GM19025 (cell line): ENCODE results near the gene TBC1D8.

ENCODE experiments used
- ATAC-seq: cut with Tn5 transposase; IDR thresholded peaks from one replicate; pipeline ENCODE4 v1.9.1; 2021; ENCODE audit warnings: mild to moderate bottlenecking, low read depth, moderate library complexity; ENCODE audit not compliant: unreplicated experiment

The TBC1D8 gene

DNA sequence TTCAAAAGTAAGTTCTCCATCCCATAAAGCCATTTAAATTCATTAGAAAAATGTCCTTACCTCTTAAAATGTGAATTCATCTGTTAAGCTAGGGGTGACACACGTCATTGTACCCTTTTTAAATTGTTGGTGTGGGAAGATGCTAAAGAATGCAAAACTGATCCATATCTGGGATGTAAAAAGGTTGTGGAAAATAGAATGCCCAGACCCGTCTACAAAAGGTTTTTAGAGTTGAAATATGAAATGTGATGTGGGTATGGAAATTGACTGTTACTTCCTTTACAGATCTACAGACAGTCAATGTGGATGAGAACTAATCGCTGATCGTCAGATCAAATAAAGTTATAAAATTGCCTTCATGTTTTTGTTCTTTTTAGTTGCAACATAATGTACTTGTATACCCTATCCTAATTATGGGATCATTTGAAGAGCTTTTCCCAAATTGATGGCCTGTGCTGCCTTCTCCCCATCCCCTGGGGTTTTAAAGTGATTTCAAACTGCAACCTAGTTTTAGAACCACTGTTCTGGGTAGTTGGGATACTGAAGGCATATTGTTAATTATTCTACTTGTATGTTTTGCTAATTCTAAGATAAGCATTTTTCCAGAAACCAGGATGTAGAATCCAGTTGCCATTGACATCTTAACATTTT, 145.0 kb downstream of the TBC1D8 start:
- ATAC-seq, result no peak

DNA sequence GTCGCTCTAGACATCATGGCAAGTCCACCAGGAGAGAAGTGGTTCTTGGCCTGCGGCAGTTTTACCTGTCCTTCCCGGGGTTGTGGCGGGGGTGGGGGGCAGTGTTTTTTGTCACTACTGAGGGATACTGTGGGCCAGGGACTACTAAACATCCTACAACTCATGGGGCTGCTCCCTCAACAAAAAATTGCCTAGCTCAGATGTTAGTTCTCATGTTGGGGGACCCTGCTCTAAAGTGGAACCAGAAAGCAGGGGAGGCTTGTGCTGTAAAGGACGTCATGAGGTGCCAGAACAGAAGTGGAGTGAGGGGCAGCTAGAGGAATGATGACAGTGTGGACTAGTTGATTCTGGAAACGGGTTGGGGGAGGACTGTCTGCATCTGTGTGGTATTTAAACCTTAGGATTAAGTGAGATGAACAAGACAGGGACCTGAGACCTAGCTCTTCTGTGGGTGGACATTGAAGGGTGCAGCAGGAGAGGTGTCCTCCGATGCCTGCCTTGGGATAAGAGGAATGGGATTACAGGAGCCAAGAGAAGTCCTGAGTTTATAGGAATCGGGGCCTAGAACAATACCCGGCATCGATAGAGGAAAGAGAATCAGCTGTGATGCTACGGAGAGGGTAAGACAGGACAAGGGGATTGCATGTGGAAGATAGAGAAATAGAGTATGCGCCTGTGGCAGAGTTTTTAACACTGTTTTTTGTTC, 146.4 kb downstream of the TBC1D8 start:
- ATAC-seq, result no peak

DNA sequence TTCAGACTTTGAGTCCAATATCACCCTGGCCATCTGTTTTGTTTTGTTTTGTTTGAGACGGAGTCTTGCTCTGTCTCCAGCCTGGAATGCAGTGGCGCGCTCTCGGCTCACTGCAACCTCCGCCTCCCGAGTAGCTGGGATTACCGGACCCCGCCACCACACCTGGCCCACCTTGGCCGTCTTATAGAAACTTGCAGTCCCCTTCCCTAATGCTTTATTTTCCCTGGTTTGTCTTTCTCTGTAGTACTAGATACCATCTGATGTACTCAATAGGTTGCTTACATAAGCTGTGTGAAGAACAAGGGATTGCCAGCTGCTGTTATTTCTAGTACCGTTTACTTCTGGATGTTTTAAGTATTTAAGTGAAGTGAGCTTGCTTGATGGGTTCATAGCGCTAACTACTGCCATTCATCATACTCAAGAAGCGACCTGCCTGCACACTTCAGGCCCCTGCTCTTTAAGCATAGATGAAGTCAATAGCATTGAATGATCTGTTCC, 147.9 kb downstream of the TBC1D8 start:
- ATAC-seq, result no peak

DNA sequence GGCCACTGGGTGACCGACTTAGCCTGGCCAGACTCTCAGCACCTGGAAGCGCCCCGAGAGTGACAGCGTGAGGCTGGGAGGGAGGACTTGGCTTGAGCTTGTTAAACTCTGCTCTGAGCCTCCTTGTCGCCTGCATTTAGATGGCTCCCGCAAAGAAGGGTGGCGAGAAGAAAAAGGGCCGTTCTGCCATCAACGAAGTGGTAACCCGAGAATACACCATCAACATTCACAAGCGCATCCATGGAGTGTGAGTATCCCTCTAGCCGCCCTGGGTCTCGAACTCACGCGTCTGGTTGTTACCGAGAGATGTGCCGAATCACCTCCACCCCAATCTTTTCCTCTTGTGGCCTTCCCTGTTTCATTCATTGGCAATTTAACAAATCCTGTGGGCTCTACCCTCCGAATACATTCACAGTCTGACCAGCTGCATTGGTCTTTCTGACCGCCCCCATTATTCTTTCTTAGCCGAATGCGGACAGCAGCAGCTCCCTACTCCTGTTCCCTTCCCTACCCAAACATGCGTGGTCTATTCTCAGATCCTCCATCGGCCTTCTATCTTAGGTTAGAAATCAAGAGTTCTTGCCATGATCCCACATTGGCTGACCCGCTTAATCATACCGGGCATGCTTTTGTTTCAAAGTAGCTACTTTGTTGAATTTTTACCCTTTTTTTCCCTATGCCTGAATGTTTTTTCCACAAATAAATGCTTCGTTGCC, 148.5 kb downstream of the TBC1D8 start:
- ATAC-seq, result no peak

DNA sequence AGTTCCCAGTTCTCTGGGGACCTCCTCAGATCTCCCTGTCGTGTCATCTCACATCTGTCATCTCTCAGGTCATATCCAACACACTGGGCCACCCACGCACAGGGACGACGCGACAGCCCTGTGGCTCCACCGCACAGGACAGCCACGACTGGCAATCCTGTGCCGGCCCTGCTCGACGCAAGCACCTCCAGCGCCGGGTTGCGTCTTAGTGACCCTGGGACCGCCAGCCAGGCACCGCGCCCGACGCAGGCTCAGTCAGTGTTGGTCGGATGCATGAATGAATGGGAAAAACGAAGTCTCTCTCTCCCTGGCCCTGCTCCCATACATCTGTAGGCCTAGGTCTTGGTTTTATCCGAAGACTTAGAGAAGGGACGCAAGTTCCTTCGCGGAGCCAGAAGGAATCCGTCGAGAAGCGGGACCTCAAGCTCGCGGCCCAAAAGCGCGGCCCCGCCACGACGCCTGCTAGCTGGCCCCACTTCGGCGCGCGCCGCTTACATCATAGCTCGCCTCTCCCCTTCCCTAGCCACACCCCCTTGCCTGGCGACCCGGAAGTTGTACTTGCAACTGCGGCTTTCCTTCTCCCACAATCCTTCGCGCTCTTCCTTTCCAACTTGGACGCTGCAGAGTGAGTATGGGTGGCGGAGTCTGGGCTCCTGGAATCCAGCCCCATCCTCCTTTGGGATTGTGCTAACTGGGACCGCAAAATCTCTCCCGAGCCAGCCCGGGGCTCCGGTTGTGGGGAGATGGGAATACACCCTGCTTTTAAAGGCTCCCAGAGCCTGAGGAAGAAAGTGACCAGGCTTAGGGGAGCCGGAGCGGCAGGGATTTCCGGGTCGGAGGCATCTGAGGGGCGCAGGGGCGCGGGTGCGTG, 149.3 kb downstream of the TBC1D8 start, which contains the start of gene RPL31:
Gene RPL31 (plus strand): TSS at position 599 of the 871 bp plus-strand sequence. CDS start 413 bp downstream, outside the sequence.
- peak; percentile 96 for ATAC-seq

DNA sequence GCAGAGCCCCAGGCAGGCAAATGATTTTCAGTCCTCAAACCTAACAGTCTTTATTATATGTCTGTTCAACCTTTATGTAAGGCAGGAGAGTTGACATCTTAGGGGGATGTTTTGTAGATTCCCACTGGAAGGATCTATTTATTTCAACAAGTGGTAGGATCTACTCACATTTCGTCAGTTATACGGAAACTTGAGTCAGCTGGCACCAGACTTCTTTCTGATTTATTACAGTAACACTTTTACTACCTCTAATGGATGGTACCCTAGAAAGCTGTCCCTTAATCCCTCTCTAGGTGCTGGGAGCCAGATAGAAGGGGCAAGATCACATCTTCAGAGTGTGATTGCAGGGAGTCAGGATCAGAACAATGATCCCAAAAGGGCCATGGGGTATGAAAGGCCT, 151.2 kb downstream of the TBC1D8 start:
- no peak for ATAC-seq

DNA sequence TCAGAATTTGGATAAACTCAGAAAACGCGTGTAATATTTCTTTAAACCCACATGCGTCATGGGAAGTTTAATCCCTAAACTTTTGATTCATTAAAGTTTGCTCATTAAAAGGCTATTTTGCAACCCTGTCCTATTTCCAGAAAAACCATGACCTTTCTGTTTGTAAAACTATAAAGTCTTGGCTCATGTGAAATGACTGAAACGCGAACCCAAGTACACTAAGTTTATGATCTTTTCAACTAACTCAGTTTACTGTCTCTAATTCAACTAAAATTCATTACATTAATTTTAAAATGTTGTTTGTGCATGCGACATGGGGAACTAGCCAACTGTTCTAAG, 153.0 kb downstream of the TBC1D8 start:
- ATAC-seq, result no peak

DNA sequence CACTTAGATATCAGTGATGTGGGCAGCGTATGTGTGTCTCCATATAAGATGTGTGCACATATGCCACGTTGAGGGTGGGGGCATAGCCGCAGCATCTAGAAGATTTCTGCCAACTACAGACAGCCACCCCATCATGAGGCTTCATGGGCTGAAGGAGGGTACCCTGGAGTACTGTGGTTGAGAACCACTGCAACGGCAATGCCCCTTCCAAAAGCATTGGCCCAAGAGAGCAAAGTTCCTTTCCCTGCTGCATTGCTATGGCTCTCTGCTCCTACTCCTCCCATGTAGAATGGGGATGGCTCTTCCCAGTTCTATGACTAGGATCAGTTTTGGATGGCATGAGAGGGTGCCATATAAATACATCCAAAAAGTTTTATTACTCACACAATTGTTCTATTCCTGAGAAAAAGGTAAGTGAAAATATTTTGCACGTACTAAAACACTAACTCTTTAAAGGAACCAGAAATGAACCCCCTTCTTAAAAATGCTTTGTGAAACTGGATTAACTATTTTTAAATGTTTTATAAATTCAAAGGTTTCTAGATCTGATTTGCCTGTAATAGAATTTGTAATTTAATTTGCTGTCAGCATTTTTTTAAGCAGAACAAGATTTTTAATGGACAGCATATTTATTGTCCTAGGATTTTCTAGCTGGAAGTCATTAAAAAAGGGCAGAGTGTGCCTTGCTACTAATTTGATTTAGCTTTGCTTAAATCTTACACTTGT, 153.5 kb downstream of the TBC1D8 start:
- no peak for ATAC-seq

DNA sequence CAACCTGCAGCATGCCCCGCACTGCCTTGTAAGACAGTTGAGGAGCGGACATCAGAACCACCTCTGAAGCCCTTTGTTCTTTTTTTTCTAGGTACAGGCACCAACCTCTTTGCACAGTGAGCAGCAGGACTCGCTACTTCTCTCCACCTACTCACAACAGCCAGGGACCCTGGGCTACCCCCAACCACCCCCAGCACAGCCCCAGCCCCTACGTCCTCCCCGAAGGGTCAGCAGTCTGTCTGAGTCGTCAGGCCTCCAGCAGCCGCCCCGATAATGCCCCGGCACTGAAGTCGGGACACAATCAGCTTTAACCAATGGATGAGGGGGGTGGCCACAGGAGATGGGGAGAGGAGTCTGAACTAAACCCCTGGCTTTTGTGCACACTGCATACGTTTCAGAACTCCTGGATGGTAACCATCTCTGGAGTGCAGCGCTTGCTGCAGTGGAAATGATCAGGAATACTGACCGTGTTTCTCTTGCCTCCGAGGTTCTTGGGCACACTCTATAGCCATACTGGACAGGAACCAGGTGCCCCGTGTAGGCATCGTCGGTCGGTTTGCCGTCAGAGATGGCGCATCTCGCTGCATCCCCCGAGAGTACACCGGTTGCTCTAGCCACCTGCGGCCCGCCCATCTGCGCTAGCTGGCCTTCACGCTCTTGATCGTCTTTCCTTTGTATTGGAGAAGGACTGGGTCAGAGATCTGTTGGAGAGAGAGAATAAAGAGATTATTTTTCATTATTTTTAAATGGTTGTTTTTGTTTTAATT, 155.7 kb downstream of the TBC1D8 start:
- ATAC-seq, result no peak

DNA sequence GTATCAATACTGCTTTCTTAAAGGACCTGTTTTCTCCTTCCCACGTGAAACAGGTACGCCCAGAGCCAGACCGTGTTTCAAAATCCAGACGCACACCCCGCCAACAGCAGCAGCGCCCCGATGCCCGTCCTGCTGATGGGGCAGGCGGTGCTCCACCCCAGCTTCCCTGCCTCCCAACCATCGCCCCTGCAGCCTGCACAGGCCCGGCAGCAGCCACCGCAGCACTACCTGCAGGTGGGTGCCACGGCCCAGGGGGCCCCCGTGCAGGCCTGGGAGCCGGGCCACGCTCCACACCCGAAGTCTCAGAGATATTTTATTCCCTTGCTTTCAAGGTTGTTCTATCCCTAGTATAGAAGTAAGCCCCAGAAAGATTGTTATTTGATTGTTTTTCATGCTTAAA, 157.9 kb downstream of the TBC1D8 start:
- ATAC-seq, result no peak

DNA sequence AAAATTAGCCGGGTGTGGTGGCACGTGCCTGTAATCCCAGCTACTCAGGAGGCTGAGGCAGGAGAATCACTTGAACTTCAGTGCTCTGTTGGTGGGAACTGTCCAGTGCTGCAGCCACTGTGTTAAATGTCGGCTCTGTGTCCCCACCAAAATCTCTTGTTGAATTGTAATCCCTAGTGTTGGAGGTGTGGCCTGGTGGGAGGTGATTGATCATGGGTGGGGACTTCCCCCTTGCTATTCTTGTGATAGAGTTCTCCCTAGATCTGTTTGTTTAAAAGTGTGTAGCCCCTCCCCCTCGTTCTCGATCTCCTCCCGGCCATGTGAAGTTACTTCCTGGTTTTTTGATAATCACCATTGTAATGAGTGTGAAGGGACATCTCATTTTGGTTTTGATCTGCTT, 158.9 kb downstream of the TBC1D8 start:
- ATAC-seq, result no peak

DNA sequence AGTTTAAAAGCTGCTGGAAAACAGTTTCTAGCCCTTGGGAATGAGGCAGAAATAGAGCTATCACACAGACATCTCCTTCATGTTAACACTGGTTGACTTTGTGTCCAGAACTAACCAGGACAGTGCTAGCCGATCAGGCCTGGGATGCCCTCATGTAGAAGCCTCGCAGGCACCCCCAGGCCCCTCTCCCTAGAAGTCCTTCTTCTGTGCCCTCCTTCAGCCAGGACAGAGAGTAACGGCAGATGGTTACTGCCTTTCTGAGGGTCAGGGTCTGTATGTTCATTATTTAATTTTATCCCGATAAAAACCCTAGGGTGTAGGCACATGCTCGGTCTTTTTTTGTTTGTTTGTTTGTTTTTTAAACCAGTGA, 159.8 kb downstream of the TBC1D8 start:
- ATAC-seq, result no peak

DNA sequence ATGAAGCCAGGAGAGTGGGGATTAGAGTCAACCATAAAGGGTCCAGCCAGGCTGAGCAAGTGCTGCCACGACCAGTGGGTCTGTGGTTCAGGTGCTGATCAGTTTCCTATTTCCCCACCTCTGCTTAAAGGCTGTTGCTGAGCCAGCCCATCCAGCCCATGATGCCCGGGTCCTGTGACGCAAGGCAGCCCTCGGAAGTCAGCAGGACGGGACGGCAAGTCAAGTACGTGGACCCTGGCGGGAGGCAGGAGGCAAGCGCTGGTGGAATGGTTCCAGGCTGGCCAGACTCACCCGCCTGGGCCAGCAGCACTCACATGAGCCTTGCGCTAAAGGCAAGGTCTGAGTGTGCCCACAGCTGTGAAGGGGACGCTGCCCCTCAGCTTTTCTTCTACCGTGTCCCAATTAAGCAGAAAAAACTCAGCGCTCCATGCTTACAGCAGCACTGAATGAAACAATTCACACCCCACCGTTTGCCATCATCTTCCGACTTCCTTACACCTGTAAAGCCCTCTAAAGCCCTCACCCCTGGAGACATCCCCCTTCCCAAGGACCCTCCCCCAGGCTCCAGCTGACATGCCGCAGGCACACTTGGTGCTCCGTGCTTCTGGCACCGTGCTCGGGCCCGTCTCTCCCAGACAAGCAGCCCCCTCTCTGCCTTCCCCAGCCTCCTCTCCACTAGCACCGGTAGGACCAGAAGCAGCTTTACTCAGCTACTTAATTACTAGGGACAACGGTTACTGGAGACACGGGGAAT, 160.4 kb downstream of the TBC1D8 start:
- no peak for ATAC-seq

DNA sequence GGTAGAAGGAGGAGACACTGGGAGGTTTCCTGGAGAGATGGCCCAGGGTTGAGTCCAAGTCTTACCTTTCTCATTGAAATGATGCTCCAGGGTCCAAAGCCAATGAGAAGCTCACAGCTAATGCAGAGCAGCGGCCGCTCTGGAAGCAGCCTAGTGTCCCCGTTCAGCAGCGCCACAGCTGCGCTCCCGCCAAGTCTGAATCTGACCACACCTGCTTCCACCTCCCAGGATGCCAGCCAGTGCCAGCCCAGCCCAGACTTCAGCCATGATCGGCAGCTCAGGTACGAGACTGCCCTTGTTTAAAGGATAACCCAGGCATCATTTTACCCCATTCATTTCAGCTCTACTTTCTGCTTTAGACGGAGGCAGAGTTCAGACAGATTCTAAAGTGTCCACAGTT, 161.0 kb downstream of the TBC1D8 start:
- ATAC-seq, result no peak

DNA sequence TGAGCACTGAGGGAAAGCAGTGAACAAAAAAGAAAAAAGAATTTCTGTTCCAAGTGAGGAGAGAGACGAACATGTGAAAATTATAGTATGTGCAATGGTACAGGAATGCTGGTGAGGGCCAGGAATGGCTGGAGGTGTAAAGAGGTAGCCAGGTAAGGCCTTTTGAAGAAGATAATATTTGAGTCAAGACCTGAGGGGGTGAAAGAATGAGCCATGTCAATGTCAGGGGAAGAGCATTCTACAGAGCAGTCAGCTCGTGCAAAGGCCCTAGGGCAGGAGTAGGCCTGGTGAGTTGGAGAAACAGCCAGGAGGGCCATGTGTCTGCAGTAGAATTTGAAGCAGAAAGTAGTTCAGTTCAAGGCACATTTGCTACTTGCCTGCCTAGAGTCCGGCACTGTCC, 161.5 kb downstream of the TBC1D8 start:
- ATAC-seq, result no peak

DNA sequence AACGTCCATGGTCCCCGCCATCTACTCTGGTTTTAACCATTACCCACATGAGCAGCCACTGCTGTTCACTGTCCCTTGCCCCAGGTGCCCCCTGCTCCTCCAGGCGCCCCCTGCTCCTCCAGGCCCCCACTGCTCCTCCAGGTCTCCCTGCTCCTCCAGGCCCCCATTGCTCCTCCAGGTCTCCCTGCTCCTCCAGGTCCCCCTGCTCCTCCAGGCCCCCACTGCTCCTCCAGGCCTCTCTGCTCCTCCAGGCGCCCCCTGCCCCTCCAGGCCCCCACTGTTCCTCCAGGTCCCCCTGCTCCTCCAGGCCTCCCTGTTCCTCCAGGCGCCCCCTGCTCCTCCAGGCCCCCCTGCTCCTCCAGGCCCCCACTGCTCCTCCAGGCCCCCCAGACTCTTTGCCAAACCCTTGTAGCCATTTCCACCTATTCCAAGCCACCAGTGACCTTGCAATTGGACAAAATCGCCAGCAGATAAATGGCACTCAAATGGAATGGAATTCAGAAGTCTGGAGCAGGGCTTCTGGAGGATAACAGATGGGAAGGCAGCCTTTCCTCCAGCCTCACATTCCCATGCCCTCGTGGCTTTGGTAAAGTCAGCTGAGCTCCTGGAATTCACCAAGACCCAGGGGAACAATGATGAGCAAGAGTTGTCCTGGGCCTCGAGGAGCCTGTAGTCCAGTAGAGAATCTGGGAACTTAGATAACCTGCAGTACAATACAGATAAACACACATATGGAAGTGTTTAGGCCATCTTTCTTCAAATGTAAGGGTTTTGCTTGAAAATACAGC, 162.4 kb downstream of the TBC1D8 start:
- ATAC-seq, result no peak

DNA sequence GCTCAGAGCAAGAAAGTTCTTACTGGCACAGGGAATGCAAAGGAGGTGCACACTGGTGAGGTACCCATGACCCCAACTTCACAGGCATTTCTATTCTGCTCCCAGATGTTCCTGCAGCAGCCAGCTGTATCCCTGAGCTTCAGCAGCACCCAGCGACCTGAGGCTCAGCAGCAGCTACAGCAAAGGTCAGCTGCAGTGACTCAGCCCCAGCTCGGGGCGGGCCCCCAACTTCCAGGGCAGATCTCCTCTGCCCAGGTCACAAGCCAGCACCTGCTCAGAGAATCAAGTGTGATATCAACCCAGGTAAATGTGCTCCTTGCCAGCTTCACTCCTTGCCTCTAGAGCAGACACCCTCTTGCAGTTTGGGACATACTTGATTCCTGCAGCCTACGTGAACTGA, 163.2 kb downstream of the TBC1D8 start:
- ATAC-seq, result no peak

DNA sequence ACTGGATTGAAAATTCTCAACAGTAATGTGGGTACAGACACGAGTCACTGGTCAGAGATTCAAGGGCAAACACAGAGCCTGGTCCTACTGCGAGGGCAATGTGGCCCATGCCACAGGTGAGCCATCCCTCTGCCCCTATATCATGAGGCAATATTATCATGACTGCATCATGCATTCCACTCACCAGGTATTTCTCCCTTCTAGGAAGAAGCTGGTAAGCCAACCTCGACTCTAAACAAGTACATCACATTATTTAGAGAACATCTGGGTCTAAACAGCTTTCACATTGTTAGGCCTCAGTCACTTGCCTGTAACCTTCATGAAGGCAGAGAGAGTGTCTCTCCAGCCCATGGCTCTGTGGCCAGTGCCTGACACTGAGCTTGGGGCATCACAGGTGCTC, 163.6 kb downstream of the TBC1D8 start:
- no peak for ATAC-seq
